ENCODE results near the gene TRMT6. TPM values are rescaled to one million over a fixed set of nuclear protein-coding genes. Genes with fewer than 3 reads are reported as not detected.

The TRMT6 gene
- total RNA-seq, 1 donor from 2014 or later, result 7.1 TPM

DNA sequence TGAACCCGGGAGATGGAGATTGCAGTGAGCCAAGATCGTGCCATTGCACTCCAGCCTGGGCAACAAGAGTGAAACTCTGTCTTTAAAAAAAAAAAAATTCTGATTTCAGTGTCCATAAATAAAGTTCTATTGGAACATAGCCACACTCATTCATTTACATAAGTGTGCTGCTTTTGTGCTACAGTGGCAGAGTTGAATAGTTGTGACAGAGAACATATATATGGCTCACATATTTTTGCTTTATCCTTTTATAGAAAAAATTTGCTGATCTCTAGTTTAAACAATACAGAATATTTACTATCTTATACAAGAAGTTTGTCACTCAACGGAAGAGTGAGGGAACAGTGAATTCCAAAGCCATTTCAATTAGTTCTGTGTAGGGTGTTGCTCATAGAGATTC is 18.1 kb upstream of the TRMT6 start:
- intact Hi-C loops (cut with micrococcal nuclease), result no loop called here
- DNase-seq (no peak), ATAC-seq (no peak)

DNA sequence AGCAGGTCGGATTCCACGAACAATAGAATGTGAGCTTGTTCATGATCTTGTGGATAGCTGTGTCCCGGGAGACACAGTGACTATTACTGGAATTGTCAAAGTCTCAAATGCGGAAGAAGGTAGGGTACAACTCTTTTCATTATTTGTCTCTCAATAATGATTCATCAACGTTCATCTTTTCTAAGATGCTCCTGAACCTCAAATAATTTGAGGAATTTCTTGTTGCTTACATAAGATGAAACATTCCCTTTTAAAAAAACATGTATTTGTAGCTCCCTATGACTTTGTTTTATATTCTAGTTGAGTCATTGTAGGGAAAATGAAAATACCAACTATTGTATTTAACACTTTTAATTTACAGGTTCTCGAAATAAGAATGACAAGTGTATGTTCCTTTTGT is 17.1 kb upstream of the TRMT6 start:
- intact Hi-C loops (cut with micrococcal nuclease), result no loop called here
- no peak for DNase-seq
- ATAC-seq, result no peak

DNA sequence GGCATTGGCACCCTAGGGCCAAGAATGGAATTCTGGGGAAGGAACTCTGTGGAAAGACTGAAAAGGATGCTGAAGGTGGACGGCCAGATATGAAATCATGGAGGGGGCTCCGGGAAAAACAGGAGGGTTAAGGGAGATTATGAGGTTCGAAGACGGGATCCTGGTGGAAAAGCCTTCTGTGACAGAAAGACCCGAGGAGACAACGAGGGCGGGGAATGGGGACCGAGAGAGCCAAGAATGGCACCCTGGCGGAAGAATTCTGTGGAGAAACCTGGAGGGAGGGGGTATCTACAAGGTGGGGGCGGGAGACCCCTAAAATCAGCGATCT is 426 bp downstream of the TRMT6 start:
- DNase-seq, result no peak
- ATAC-seq, result no peak
- intact Hi-C loops (cut with micrococcal nuclease), result no loop called here

DNA sequence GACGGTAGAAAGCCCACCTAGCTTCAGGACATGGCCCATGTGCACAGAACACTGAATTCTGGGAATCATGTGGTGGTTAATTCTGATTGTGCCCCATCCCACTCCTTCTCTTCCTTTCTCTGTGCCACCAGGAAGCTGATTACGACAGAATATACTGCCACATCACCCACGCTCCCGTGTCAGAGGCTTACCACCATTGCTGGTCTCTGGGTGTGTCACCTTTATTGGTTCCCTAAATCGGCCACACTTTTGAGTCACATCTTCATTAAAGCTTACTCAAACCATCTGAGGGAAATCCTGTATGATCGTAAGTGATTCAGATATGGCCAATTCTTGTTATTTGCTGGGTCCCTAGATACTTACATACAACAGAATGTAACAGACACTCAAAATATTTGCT is 3.1 kb downstream of the TRMT6 start:
- no peak for DNase-seq
- no peak for ATAC-seq
- intact Hi-C loops (cut with micrococcal nuclease), result no loop called here

DNA sequence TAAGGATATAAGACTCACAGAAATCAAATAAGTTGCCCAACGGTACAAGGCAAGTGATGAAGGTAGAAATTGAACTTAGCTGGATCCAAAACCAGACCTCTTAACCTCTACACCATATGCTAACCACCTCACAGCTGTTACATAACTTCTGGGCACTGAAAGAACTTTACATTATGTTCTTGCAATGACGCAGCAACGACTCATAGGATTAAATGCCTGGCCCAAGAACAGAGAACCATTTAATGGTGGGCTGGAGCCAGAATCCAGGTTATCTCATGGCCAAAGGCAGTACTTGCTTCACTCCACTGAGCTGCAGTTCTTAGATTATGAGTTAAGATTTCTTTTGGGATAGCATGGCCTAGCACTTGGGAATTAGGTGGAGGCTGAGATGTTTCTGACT is 4.4 kb downstream of the TRMT6 start:
- ATAC-seq (no peak), DNase-seq (no peak)
- intact Hi-C loops (cut with micrococcal nuclease), result no loop called here

DNA sequence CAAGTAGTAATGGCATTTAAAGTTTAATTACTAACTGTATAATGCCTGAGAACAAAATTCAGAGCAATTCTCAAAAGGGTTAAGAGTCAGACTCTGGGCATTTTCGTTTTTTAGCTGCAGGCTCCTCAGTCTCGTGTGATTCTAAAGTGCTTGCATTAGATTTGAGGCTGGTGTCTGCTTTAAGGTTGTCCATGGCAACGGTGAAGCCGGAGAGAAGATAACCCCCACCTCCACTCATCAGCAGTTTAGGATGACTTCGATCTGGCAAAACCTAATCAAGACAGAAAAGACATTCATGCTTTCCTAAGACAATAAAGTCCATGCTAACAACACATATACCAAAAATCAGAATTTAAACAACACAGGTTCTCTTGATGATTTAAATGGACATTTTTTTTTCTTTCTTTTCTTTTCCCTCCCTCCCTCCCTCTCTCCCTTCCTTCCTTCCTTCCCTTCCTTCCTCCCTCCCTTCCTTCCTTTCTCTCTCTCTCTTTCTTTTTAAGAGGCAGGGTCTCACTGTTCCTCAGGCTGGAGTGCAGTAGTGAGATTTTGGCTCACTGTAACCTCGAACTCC is 11.8 kb downstream of the TRMT6 start:
- ATAC-seq, result no peak
- intact Hi-C loops (cut with micrococcal nuclease), result no loop called here

DNA sequence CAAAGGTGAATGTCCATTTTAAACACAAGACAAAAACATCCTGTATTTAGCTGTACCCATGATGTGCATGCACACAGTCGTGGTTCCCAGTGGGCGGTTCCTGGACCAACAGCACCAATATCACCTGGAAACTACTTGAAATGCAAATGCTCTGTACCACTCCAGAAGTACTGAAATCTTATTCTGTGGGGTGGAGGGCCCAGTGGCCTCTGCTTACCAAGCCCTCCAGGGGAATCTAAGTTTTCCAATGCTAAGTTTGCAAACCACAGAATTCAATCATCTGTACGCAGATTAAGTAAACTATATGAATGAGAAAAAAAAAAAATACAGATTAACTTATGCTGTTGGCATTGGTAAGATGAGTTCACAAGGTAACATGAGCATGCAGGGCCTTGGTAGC is 14.1 kb downstream of the TRMT6 start:
- intact Hi-C loops (cut with micrococcal nuclease), result no loop called here
- DNase-seq, result no peak
- no peak for ATAC-seq

More for the DNA sequence above, 11.8 kb downstream of the TRMT6 start:
- no peak for DNase-seq

DNA sequence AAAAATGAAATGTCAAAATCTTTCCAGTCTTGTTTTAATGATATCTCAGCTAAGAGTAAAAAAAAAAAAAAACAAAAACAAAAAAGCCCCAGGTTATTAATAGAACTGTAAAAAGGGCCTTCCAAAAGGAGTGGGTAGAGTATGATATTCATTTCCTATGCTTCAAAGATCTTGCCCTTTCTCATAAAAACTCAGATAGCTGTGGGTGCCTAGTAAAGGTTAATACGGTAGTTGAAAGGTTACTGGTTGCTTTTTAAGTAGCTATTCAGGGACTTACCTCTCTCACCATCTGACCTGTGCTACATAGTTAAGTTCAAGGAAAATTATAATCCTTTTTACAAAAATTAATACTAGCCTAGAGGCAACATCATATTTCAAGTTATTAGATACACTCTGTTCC is 14.9 kb downstream of the TRMT6 start:
- no peak for ATAC-seq
- intact Hi-C loops (cut with micrococcal nuclease), result no loop called here
- no peak for DNase-seq

DNA sequence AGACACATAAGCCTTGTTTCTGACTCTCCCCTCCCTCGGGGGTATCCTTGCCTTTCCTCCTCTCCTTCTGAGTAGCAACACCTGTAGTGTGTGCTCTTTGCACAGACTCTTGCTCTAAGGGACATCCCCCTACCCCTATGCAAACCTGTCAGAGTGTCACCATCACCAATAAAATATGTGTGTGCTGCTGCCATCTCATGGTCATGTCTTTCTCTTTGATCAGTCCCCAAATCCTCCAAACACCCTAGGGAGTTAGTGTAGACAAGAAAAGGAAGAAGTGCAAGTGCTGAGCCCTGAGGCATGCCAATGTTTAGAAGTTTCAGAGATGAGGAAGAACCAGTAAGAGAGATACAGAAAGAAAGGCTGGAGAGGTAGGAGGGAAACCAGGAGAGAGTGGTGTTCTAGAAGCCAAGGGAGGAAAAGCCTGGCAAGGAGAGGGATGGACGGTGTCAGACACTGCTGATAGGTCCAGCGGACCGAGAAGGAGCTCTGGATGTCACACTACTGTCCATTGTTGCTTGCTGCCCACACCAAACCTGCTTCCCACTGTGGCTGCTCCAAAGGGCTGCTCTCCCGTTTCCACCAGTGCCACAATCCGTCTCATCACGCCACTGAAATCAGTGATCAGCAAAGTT is 16.4 kb downstream of the TRMT6 start:
- intact Hi-C loops (cut with micrococcal nuclease), result no loop called here
- DNase-seq (no peak), ATAC-seq (peak; percentile 68)

DNA sequence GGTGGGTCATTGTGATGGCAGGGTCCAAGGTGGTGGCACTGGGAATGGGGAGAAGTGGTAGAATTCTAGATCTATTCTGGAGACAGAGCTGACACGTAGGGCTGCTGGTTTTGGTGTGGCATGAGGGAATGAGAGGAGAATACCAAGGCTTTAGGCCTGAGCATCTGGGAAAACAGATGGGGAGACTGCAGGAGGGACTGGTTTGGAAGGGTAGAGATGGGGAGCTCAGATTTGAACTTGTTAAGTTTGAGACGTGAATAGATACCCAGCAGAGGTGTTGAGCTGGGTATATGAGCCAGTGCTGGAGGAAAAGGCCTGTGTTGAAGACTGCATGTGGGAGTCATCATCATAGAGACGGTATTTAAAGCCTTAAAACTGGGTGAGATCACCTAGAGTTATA is 17.5 kb downstream of the TRMT6 start:
- intact Hi-C loops (cut with micrococcal nuclease), result no loop called here

DNA sequence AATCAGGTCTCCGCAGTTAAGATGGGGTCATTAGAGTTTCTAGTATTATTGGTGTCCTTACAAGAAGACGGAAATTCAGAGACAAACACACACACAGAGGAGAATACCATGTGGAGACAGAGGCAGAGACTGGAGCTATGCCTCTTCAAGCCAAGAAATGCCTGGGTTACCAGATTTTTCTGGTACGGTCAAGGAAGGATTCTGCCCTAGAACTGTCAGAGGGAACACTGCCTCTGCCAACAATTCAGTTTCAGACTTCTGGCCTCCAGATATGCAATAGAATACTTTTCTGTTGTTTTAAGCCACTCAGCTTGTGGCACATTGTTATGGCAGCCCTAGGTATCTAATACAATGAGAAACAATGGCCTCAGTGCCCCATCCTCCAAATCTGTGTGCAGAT is 18.9 kb downstream of the TRMT6 start:
- ATAC-seq (no peak), DNase-seq (no peak)
- intact Hi-C loops (cut with micrococcal nuclease), result no loop called here

More for the DNA sequence above, 17.5 kb downstream of the TRMT6 start:
- ATAC-seq (no peak), DNase-seq (no peak)

DNA sequence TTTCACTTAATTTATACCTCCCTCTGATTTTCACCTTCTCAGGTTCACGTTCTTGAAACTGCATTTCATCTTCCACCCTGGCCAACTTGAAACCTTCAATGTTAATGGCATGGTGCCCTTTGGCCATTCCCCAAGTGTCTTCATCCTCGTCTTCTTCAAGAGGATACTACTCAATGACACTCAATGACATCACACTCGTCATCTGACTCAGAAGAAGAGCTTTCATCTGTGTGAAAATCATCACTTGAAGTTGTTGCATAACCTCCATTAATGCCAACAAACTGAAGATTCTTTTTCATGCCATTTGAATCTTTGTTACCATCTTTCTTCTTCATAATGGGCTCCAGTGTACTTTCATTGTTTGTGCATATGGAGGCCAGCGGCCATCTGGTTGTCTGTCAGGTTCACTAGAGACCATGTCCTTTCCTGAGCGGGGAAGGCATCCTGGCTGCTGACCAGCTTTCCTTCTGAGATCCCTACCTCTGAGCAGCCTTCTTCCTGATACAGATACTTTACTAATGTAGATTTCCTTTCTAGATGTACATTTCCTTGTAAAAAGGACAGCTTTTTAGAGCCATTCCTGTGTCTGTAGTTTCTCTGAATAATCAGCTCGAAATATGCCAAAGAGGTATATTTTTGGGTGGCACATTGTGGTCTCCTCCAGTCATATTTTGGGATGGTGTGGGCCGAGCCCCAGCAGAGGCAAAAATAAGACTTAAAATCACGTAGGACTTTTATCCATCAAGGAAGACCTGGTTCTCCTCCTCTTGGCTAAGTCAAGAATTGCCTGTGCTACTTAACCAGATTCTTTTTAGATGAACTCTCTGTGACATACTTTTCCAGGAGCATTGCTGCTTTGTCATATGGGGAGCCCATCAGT is 21.3 kb downstream of the TRMT6 start:
- no peak for DNase-seq
- ATAC-seq, result no peak
- intact Hi-C loops (cut with micrococcal nuclease), result no loop called here

DNA sequence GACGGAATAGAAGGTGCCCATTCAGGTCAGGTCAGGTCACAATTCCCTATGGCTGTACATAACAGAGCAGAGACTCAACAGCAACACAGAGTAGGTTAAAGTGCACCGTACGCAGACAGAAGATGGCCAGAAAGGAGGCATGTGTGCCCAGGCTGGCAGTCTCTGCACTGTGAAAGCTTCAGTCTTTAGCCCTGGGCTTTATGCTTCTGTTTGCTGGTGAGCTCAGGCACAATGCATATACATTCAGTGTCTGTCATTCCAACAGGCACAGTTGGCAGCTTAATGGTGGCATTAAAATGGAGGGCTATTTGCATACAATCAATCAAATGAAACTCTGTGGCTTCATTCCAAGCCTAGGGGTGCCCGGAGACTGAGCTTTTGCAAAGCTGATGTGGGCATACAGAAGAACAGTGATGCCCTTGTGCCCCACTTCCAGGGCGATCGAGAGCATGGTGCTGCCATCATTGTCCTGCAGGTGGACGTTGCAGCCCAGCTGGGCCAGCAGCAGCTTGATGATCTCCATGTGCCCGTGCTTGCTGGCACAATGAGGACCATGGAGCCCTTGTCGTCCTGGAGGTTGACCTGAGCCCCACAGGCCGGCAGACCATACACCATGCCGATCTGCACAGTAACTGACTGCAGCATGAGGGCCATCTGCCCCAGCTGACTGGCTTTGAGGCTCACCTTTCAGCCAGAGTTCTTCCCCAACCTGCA is 22.4 kb downstream of the TRMT6 start:
- ATAC-seq (no peak), DNase-seq (no peak)
- intact Hi-C loops (cut with micrococcal nuclease), result no loop called here

DNA sequence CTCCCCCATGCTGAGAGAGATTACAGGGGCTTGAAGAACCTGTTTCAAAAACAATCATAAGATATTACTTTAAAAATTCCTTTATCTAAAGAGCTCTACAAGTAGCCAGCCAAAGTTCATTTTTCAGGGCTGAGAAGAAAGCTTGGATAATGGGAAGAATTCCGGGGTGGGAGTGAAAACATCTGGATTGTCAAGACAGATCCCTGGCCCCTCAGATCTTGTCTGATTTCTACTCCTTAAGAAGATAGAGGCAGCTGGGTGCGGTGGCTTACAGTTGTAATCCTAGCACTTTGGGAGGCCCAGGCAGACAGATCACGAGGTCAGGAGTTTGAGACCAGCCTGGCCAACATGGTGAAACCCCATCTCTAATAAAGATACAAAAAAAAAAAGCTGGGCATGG is 24.8 kb downstream of the TRMT6 start:
- DNase-seq (no peak), ATAC-seq (no peak)
- intact Hi-C loops (cut with micrococcal nuclease), result no loop called here

DNA sequence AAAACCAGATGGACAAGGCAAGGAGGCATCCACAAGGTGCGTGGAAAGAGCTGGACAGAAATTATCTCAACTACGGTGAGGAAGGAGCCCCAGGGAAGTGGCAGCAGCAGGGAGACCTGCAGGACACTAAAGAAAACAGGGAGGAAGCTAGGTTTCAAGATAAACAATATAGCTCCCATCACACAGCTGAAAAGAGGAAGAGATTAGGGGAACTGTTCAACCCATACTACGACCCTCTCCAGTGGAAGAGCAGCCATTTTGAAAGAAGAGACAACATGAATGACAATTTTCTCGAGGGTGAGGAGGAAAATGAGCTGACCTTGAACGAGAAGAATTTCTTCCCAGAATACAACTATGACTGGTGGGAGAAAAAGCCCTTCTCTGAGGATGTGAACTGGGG is 26.8 kb downstream of the TRMT6 start:
- DNase-seq, result no peak
- intact Hi-C loops (cut with micrococcal nuclease), result no loop called here
- ATAC-seq, result no peak

DNA sequence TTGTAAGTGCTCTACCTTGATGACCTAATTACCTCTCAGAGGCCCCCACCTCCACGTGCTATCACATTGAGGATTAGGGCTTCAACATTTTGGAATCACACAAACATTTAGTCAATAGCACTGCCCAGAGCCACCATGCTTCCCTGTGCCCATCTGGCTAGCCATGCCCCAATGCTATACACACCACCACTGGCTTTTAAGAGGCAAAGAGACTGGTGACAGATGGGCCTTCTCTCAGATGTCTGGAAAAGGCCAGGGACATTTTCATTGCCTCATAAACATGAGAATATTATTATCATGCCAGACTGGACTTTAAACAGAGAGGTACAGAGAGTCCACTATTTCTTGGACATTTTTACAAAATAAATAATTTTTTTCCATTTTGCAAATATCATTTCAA is 29.8 kb downstream of the TRMT6 start:
- intact Hi-C loops (cut with micrococcal nuclease), result no loop called here
- DNase-seq (no peak), ATAC-seq (no peak)

DNA sequence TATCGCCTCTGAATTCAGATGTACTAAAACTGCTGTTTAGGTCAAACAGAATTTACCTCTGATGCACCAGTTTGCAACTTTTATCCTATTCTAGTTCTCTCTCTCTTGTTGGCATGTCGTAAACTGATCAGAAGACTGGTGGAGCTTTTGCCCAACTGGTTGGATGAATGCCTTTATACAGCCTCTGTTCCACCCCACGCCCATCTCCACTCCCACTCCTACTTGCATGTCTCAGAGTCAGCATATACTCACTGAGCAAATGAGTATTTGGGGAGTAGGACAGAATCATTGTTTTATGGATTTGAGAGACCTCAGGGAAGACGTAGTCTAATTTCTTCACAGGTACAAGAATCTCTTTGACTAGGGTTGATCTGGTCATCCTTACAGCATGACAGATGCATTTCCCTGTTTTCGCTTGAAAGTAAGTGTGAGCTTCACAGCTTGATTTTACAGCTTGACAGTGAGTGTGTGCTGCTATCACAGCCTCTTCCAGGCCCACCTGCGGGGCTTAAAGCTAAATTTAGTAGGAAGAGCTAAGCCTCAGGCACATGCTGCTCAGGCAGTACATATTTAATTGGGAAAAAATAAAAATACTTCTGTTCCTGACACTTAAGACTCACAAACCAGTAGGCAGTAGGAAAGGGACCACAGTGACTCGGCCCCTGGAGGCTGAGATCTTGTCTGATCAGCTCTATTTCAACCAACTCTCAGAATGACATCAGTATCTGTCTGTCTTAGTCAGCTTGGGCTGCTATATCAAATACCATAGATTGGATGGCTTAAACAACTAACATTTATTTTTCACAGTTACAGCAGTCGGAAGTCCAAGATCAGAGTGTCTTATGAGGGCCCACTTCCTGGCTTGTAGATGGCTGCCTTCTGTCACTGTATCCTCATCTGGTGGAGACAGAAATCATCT is 30.4 kb downstream of the TRMT6 start:
- no peak for ATAC-seq
- no peak for DNase-seq
- intact Hi-C loops (cut with micrococcal nuclease), result no loop called here

DNA sequence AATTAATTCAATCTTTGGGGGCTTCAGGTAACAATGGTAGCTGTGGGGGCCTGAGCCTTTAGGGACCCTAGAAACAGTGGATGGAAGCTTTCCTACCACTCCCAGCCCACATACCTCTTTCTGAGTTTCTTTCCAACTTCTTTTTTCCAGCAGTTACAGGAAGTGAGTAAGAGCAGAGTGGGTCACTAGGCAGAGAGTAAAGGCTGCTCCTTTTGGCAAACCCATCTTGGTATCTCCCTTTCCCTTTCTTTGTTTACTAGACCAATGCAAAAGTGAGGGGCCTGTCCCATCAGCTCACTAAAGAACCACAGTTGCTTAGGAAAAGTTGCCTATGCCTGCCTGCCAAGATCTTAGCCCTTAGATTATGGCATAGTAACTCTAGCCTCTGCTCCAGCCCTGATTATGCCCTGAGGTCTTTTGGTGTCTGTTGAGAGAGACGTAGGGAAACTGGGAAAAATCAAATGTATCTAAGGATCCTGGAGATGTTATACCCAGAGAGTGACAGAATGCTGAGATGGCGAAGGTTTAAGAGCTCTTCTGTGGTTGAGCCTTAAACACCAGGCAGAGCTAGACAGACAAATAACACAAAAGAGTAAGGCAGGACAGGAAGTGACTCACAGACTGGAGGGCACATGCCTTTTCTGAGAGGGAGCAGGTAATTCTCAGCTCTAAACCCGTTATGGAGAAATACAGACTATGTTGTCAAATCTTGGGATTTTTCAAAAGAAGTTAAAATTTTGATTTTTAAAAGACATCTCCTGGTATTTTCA is 31.3 kb downstream of the TRMT6 start:
- ATAC-seq (no peak), DNase-seq (no peak)
- intact Hi-C loops (cut with micrococcal nuclease), result no loop called here
